Frontal cortex (tissue), 4 donors: ENCODE measurements around the gene GASK1A. TPM values are rescaled to one million over a fixed set of nuclear protein-coding genes. Genes with fewer than 3 reads are reported as not detected.
"Not testable (repeated sequence)": the region's sequence is repeated elsewhere in the genome, so short reads cannot be mapped to it uniquely, and the experiment has no call there.

Experiments used
- DNase-seq, 2 donors: peaks; one replicate each; pipeline ENCODE4 v3.0.0; 2012; ENCODE audit warnings: low spot score in 2 of 2
- FAIRE-seq: peaks from 2 replicates; lab custom pipeline; 2012; peaks lifted over from hg19 to GRCh38; lab: Jason Lieb, UNC
- total RNA-seq: library from RNA; depleted of rRNA; stranded (reverse); fragments of >200 nt; gene quantifications from one replicate; pipeline ENCODE4 v1.2.3, GENCODE V29; 2014
- donor health status: control.
- donor health status: control.
- donor health status: control.

Gene GASK1A
- total RNA-seq, 1 donor from 2014 or later, result 4.5 TPM

DNA sequence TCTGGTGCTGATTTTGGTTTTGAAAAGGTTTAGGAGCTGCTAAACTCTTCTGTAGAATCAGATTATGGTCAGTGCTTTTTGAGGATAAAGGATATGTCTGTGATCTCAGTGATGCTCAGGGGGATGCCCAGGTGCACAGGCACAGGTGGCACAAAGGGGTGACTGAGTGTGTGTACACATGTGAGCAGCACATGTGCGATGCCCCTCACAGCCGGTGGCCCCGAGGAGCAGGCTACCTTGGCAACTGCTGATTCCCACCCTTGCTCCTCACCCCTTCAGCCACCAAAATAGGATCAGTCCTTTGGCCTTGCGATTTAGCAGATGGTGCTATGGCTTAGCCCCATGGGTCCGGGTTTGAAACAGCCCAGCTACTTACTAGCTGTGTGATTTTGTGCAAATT lies 75.6 kb downstream of the GASK1A start:
- DNase-seq (no peak), FAIRE-seq (no peak)

DNA sequence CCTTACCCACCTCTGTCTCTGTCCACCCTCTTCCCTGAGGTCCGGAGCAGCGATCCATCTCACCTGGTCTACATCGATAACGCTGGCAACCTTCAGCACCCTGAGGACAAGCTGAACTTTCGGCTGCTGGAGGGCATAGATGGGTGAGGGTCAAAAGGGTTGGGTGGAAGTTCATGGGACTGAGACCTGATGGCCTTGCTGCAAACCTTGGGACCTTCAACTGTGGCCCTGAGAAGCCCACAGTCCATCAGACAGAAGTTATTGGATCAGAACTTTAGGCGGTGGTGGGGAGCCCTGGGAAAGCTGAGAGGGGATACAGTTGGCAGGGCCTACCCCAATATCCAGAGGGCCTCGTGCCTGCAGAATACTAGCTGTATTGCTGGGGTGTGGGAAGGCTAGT lies 76.3 kb downstream of the GASK1A start:
- DNase-seq (no peak), FAIRE-seq (no peak)

DNA sequence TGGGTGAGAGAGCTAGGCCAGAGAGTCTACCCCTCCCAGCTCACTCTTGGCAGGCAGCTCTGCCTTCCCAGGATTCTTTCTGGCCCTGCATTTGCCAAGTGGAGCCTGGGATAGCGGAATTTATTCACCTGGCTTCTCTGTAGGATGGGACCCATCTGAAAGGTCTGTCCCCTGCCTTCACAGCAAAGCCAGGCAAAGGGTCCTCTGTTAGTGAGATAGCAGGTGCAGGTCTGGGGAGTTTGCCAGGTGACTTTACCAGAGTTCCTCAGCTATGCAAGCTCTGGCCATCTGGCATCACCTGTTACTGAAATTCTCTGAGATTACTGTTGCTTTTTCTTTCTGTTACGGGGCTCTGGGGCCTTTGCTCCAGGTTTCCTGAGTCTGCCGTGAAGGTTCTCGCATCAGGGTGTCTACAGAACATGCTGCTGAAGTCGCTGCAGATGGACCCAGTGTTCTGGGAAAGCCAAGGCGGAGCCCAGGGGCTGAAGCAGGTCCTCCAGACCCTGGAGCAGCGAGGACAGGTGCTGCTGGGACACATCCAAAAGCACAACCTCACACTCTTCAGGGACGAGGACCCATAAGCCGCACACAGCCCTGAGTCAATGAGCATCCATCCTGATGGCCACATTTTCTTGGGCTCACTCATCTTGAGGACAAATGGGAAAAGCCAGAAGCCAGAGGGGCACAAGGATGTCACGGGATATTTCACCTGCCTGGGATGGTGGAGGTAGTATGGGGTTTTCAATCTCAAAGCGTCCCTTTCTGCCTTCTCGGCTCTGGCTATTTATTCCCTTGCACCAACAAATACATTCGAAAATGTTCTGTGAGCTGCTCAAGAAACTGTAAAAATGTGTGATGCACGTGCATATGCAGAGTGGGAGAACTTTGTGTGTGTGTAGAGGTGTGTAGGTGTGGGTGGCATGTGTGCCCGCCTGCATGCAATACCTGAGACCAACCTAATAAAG lies 77.0 kb downstream of the GASK1A start:
- FAIRE-seq (no peak), DNase-seq (no peak)

DNA sequence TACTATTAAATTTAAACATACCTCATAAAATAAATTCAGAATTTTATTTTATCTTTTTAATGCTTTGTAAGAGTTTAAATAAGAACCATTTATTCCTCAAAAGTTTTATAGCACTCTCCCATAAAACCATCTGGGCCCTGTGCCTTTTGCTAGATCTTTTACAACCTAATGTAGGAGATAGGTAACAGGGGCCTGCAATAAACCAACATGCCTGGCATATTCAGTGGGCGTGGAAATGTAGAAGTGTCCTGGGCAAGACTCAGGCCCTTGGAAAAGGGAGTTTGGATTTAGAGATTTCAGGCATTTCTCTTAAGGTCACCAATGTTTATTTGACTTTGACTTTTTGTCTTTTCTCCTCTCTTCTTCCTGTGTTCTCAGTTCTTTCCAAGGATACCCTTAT lies 80.3 kb downstream of the GASK1A start:
- DNase-seq (no peak), FAIRE-seq (no peak)

DNA sequence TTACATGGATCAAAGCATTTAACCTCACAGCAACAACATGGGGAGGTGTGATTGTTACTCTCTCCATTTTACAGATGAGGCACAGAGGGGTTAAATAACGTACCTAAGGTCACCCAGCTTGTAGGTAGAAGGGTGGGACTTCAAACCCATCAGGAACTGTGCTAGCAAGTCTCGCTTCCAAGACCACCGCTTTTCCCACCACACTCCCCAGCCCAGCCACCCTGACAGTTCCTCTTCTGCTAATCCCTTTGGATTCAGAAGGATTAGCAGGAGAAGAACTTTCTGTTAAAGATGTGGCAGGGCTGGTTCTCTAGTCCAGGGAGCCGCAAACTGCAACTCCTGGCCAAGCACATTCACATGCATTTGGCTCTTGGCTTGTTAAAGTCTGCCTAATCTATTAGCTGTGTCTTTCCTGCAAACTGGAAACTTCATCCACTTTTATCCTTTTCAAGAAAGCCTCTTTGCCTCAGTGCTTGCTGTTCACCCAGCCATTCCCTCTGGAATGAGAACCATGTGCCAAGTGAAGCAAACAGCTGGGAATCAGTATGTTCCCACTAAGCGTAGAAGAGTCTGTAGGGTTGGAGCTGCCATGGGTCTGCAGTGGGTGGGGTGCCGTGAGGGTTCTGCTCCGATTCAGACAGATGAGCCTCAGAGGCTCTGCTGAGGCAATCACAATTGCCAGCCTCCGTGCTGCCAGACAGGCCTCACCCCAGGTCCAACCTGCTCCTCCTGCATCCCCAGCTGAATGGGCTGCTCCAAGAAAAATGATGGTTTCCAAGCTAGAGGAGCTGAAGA lies 82.2 kb downstream of the GASK1A start:
- FAIRE-seq, result no peak
- no peak for DNase-seq

DNA sequence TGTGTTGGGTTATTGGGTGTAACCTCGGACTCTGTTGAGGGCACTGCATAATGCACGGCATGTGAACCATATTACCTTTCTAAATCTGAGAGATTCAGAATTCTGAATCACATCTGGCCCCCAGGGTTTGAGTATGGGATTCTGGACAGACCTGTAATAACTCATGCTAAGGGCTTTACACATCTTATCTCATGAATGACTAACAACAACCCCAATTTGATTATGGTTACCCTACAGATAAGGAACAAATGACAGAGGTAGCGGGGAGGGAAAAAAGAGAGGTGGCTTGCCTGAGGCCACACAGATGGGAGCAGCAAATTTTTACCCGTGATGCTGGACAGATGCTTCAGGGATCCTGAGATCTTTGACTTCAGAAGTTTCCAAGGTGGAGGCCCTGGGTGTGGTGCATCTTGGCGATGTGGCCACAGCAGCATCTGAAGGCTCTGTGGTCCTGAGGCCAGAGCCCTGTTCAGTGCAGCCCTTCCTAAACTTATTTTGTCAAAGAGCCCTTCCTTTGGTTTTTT lies 83.0 kb downstream of the GASK1A start:
- FAIRE-seq (no peak), DNase-seq (no peak)

DNA sequence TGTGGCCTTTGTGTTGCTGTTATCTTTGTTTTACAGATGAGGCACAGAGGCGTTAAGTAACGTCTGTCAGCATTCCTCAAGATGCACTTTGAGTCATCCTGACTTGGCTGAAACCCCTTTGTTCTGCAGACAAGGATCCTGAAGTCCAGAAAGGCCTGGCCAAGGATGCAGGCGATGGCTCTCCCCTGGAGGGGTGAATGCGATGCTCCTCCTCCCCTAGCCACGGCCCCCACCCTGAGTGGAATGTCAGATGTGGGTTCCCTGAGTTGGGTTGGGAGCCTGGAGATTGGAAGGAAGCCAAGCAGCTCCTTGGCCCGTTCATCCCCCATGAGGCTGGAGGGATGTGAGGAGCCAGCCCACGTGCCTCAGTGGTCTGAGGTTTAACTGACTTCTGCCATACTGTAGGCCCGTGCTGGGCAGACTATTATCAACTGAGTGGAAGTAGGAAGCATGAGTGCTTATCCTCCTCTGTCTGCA lies 83.5 kb downstream of the GASK1A start:
- FAIRE-seq (no peak), DNase-seq (no peak)

DNA sequence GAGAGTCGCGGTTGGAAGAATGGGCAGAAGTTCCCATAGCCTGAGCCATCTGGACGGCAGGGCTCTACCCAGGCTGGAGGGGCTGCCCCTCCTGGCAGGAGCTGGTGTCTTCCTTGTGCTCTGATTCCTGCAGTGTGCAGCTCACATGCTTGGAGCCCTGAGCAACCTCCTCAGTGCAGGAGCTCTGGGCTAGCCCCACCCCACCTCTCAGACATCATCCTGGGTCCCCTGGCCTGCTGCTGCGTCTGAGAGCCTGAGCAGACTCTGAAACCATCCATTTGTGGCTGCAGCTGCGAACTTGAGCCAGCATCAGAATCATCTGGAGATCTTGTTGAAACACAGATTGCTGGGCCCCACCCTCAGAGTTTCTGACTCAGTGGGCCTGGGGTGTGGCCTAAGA lies 84.0 kb downstream of the GASK1A start:
- DNase-seq, result no peak
- FAIRE-seq, result no peak

DNA sequence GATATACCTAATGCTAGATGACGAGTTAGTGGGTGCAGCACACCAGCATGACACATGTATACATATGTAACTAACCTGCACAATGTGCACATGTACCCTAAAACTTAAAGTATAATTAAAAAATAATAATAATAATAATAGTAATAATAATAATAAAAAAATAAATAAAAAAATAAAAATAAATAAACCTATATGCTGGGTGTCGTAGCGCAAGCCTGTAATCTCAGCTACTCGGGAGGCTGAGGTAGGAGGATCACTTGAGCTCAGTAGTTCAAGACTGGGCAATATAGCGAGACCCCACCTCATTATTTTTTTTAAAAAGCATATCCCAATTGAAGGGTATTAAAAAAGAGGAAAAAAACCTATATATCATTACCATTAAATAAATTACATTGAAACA lies 91.6 kb downstream of the GASK1A start:
- FAIRE-seq, DNase-seq: not testable (repeated sequence)

DNA sequence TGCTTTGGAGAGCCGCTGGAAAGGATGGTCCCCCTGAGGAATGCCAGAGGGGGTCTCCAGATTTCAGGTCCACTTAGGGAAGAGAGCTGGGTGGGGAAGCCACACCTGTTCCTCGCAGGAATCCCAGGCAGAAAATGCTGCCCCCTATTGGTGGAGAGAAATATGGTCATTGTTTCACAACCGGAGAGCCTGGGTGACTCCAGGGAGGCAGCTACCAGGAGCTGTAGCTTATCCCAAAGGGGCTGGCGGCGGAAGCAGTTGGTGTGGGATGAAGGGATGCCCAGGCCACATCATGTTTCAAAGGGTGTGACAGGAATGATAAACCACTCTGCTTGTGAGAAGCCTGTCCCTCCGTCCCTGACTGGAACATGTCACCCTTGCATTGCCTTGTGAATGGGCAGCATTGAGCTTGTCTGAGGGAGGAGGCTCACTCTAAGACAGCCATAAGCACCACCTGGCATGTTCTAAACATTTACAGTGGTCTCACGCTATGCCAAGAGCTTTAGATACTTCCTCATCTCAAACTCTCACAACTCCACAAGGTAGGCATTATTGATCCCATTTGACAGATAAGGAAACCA lies 92.3 kb downstream of the GASK1A start:
- no peak for FAIRE-seq
- DNase-seq, result no peak

DNA sequence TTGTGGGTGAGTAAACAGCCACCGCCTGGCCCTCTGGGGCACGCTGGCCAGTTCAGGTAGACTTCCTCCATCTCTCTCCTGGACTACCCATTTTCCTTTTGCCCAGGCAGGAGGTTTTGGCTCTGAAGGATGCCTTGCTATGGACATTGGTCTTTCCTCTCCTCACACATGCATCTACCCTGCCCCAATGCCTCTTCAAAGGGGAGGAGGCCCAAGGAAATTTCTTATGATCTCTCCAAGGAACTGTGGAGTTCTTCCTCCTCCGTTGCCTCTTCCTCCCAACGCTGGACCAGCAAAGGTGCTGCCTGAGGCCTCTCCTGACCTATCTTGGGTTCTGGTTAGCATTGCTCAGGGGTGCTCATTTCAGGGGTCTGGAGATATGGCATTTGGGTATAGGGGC lies 93.2 kb downstream of the GASK1A start:
- FAIRE-seq (no peak), DNase-seq (no peak)

DNA sequence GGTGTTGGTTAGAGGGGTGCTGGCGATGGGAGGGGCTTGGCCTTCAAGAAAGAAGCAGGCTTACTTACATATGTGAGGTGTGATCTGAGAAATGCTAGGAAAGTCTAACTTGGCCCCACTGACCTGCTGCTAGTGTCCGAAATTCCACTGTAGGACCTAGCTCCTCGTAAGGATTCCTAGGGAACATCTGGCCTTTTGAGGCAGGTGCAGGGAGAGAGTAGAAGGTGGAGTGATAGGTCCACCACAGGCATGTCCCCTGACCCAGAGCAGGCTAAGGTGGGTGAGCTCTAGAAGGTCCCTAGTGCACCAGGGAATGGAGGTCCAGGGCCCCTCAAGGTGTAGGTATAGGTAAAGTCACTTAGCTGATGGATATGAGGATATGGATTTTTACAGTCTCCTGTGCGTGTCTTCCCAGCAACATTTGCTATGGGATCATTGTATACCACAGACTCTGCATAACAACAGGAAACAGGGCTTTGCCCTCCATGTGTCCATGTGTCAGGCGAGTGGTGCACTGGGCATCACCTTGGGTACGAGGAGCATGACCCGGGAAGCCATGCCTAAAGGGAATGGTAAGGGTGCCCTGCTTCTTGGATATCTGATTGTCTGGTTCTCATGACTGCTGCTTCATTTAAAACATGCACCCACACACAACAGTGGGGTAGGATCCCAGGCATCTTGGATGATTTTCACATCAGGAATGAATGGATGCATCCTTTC lies 94.2 kb downstream of the GASK1A start:
- no peak for FAIRE-seq
- DNase-seq, result no peak

DNA sequence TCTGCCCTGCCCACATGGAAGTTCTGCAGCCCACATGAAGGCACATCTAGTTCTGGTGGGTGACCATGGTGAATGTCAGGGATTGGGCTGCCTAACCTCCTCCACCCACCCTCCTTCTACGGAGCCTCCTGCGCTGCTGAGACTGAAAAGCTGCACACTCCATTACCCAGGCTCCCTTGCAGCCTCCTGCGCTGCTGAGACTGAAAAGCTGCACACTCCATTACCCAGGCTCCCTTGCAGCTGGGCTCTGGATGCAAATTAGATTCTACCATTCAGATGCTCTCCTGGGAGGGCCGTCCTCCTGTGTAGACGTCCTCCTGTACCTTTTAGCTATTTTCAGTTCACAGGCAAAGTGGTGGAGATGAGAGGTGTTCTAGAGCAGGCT lies 94.7 kb downstream of the GASK1A start:
- no peak for FAIRE-seq
- DNase-seq, result no peak

DNA sequence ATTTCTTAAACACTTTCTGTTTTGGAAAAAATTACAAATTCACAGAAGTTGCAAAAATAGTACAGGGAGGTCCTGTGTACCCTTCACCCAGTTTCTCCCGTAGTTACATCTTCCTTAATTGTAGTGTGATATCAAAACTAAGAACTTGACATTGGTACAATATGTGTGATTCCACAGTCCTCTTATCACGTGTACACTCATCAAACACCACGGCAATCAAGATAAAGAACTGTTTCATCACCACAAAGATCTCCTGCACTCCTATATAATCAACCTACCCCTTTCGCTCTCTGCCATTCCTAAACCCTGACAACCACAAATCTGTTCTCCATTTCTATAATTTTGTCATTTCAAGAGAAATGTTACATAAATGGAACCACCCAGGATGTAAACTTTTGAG lies 95.4 kb downstream of the GASK1A start:
- FAIRE-seq, result no peak
- no peak for DNase-seq

DNA sequence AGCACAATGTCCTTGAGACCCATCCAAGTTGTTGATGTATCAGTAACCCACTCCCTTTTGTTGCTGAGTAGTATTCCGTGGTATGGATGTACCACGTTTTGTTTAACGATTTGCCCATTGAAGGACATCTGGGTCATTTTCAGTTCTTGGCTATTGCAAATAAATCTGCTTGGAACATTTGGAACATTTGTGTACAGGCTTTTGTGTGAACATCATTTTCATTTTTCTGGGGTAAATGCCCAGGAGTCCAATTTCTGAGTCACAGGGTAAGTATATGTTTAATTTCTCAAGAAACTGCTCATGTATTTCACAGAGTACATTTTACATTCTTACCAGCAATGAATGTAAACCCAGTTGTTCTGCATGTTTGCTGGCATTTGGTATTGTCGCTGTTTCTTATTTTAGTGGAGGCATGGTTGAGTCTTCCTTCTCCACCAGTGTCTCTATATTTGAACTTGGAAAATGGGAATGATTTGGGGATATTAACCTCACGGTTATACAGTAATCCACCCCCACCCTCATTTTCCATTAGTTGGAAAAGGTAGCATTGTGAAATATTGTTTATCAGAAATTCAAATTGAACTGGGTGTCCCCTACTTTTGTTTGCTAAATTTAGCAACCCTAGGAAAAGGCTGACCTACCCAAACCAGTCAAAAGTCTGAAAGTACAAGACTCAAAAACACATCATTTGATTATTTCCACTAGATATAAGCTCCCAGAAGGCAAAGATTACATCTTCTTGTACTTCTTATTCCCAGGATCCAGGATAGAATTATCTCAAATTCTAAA lies 96.0 kb downstream of the GASK1A start:
- no peak for DNase-seq
- FAIRE-seq, result no peak

DNA sequence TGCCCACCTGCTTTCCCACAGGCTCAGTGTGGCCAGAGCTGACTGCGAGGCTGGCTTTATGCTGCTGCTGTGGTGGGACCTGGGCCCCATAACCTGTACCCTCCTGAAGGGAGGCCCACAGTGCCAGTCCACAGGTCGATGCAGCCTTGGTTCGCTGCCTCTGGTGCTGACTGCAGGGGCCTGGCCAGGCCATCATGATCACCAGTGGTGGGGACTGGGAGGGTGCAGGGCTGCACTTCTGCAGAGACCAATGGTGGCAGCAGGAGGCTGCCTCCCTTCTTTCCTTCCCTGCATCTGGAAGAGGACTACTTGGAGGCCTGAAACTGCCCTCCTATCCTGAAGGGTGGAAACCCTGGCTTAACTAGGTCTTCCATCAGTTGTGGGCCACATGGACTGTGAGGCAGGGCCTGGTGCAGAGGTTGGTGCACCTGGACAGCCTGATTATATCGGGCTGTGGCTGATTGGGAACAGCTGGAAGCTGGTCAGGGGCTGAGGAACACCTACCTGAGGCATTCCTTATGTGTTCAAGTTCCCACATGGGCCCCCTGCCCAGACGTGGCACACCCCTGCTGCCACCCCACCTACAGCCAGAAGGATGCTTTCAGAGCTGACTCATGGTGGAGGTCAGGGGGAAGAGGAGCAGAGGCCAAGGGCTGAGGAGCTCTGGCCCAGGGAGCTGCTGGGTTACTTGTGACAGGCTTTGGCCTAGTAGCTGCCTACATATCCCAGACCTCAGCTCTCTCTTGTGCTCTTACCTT lies 97.0 kb downstream of the GASK1A start:
- FAIRE-seq (no peak), DNase-seq (no peak)

DNA sequence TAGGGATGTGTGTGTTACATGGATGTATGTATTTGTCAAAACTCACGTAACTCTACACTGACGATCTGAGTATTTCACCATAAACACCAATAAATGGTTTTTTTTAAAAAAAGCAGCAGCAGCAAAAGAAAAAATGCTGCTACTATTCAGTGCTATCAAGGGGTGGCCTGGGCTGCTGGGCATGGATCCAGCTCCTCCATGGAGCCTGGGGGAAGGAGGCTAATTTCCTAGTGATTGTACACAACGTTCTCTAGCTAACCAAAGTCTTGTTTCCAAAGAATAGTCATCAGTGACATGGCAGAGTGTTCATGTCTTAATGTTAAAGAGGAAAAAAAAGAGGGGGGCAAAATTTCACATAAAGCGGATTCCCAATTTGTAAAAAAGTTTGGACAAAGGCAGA lies 97.7 kb downstream of the GASK1A start:
- FAIRE-seq (no peak), DNase-seq (no peak)

DNA sequence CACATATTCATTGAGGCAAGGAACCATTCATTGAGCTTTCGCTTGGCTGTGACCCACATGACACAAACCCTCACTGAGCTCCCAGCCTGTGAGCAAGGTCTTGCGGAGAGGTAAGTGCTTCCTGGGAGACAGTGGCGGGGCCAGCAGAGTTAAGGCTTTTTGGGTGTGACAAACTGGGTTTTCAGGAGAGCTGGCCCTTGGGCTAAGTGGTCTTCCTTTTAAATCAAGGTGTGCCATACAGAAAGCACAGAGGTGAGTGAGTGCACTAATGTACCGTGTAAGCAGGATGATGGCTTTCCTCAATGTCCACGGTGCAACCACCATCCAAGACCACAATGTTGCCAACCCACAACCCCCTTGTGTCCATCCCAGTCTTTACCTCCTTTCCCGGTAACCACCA lies 98.2 kb downstream of the GASK1A start:
- no peak for FAIRE-seq

More for the DNA sequence above, 98.2 kb downstream of the GASK1A start:
- DNase-seq, result no peak
